GM12878 (cell line): ENCODE measurements around the gene SQSTM1. TPM values are rescaled to one million over a fixed set of nuclear protein-coding genes. Genes with fewer than 3 reads are reported as not detected.
A peak's percentile ranks its signal among the peaks of the same experiment; 100 is the strongest.

Source experiments
- BACH1 ChIP-seq: fragments of 450-650 bp; IDR thresholded peaks from 2 replicates; pipeline ENCODE4 v1.6.1; 2017; ENCODE audit warnings: mild to moderate bottlenecking, borderline replicate concordance
- CBX3 ChIP-seq: fragments of 200-600 bp; sonication (generic); IDR thresholded peaks from 2 replicates; pipeline ENCODE4 v1.6.1; 2016; ENCODE audit warnings: low read depth, borderline replicate concordance
- CHD4 ChIP-seq: fragments of 200-600 bp; sonication (generic); IDR thresholded peaks from 2 replicates; pipeline ENCODE4 v1.6.1; 2016; ENCODE audit warnings: mild to moderate bottlenecking
- EED ChIP-seq: sonication (generic); IDR thresholded peaks from 2 replicates; pipeline ENCODE4 v1.6.1; 2016; ENCODE audit warnings: antibody characterized with exemption, low read depth
- EP300 ChIP-seq, 2 experiments: fragments of 150-350 bp in 1 of 2; IDR thresholded peaks; 2 replicates each; pipeline ENCODE4 v1.6.1; 2011 to 2012; ENCODE audit warnings: low read depth in 2 of 2, low read length in 2 of 2, borderline replicate concordance in 1 of 2, improper control_type of control experiment in 1 of 2, inconsistent platforms in 1 of 2; ENCODE audit not compliant: control insufficient read depth in 1 of 2
- ETV6 ChIP-seq, 2 experiments: fragments of 450-650 bp in 1 of 2; IDR thresholded peaks in 1 of 2; conservative IDR thresholded peaks in 1 of 2; 2 replicates each; pipeline ENCODE4 v1.6.1; 2014; ENCODE audit warnings: antibody characterized with exemption in 1 of 2, borderline replicate concordance in 1 of 2, low read depth in 1 of 2, mild to moderate bottlenecking in 1 of 2, moderate library complexity in 1 of 2
- HDAC6 ChIP-seq: fragments of 200-600 bp; sonication (generic); IDR thresholded peaks from one replicate; pipeline ENCODE4 v1.8.0; 2017; ENCODE audit warnings: antibody characterized with exemption; ENCODE audit not compliant: unreplicated experiment
- IKZF2 ChIP-seq, 2 experiments: fragments of 450-650 bp; IDR thresholded peaks; 2 replicates each; pipeline ENCODE4 v1.6.1; 2017; ENCODE audit warnings: mild to moderate bottlenecking in 2 of 2, moderate library complexity in 2 of 2
- JUND ChIP-seq: IDR thresholded peaks from 2 replicates; pipeline ENCODE4 v1.6.1; 2012; ENCODE audit warnings: low read depth, mild to moderate bottlenecking, low read length, improper control_type of control experiment, moderate library complexity
- MTA2 ChIP-seq: fragments of 450-650 bp; IDR thresholded peaks from 2 replicates; pipeline ENCODE4 v1.6.1; 2016; ENCODE audit warnings: low read depth, mild to moderate bottlenecking, moderate library complexity
- NBN ChIP-seq: fragments of 450-650 bp; IDR thresholded peaks from 2 replicates; pipeline ENCODE4 v1.6.1; 2016
- PKNOX1 ChIP-seq: fragments of 450-650 bp; IDR thresholded peaks from 2 replicates; pipeline ENCODE4 v1.6.1; 2016; ENCODE audit warnings: mild to moderate bottlenecking
- RB1 ChIP-seq: fragments of 450-650 bp; formaldehyde crosslinking; IDR thresholded peaks from 2 replicates; pipeline ENCODE4 v1.6.1; 2017; ENCODE audit warnings: mild to moderate bottlenecking, borderline replicate concordance
- RBBP5 ChIP-seq: fragments of 200-600 bp; sonication (generic); conservative IDR thresholded peaks from 2 replicates; pipeline ENCODE4 v1.6.1; 2016
- REST ChIP-seq: IDR thresholded peaks from 2 replicates; pipeline ENCODE4 v1.6.1; 2012; ENCODE audit warnings: mild to moderate bottlenecking, low read depth, low read length
- SREBF1 ChIP-seq: IDR thresholded peaks from 2 replicates; pipeline ENCODE4 v1.6.1; 2012; ENCODE audit warnings: mild to moderate bottlenecking, low read length
- TCF12 ChIP-seq: IDR thresholded peaks from 2 replicates; pipeline ENCODE4 v1.6.1; 2011; ENCODE audit warnings: low read depth, mild to moderate bottlenecking, low read length
- ZBTB4 ChIP-seq: fragments of 450-650 bp; formaldehyde crosslinking; IDR thresholded peaks from 2 replicates; pipeline ENCODE4 v1.4.0; 2022; ENCODE audit warnings: mild to moderate bottlenecking, moderate library complexity
- ZNF207 ChIP-seq: fragments of 450-650 bp; IDR thresholded peaks from 2 replicates; pipeline ENCODE4 v1.6.1; 2014; ENCODE audit warnings: antibody characterized with exemption, mild to moderate bottlenecking, borderline replicate concordance
- ZNF622 ChIP-seq: fragments of 450-650 bp; IDR thresholded peaks from 2 replicates; pipeline ENCODE4 v1.6.1; 2017; ENCODE audit warnings: mild to moderate bottlenecking, inconsistent platforms
- ZSCAN29 ChIP-seq: fragments of 450-650 bp; IDR thresholded peaks from 2 replicates; pipeline ENCODE4 v1.6.1; 2017; ENCODE audit warnings: mild to moderate bottlenecking, moderate library complexity
- polyA plus RNA-seq, 11 experiments: library from polyadenylated mRNA; depleted of rRNA in 4 of 11; unstranded in 6 of 11; stranded (reverse) in 5 of 11; fragments of >200 nt; fragmentation: Nextera tagmentation in 4 of 11; fragmentation: Illumina TruSeq in 1 of 11; extraction: Ambion mirVana in 4 of 11; extraction: Trizol in 1 of 11; gene quantifications; 1 replicate in 1 of 11; 2 replicates in 10 of 11; pipeline versions ENCODE4 v1.2.1 to v1.2.3, GENCODE V29; 2011 to 2016; ENCODE audit warnings: inconsistent platforms in 2 of 11, missing spikeins in 2 of 11, low read depth in 1 of 11
- total RNA-seq, 4 experiments: library from RNA; depleted of rRNA in 3 of 4; stranded (reverse); fragments of >200 nt in 3 of 4; fragmentation: Illumina TruSeq in 1 of 4; extraction: Trizol in 1 of 4; gene quantifications; 2 replicates each; pipeline versions ENCODE4 v1.2.1 to v1.2.3, GENCODE V29; 2013 to 2021

Gene SQSTM1
- total and polyA plus RNA-seq, 10 of the 15 experiments (the other 5 are each of a cell fraction or from before 2014, with no cell fraction given): 6.3 to 138 (median 62.1) TPM

- no peak for TF ChIP-seq PKNOX1
- TF ChIP-seq MTA2: peak; percentile 36; the same call in 1 of the 2 replicates
- no peak for TF ChIP-seq ZNF622
- 0 out of 2 replicates have a peak, but pooled peaks have one; percentile 6 for TF ChIP-seq TCF12
- TF ChIP-seq REST: no peak
- TF ChIP-seq ETV6 (conservative IDR thresholded peaks at IDR 0.05 in 1 of 2, IDR thresholded peaks at IDR 0.05 in 1 of 2; ENCODE audit: borderline replicate concordance in 1 of 2, low read depth in 1 of 2): no peak
- TF ChIP-seq EED: 0 out of 2 replicates have a peak, but pooled peaks have one; percentile 22
- peak; percentile 71 for TF ChIP-seq ZBTB4 (CRISPR knock-in tag)
- TF ChIP-seq IKZF2 (IDR thresholded peaks at IDR 0.05): peak; percentile 59 to 72; a peak in 3 of 4 replicates
- no peak for TF ChIP-seq SREBF1
- TF ChIP-seq BACH1: peak; percentile 99
- no peak for TF ChIP-seq RBBP5
- no peak for TF ChIP-seq CHD4
- TF ChIP-seq HDAC6: no peak
- TF ChIP-seq RB1: no peak; the same call in 1 of the 2 replicates
- no peak for TF ChIP-seq ZNF207
- TF ChIP-seq CBX3: no peak
- TF ChIP-seq ZSCAN29: no peak
- TF ChIP-seq EP300 (IDR thresholded peaks at IDR 0.05; ENCODE audit: borderline replicate concordance in 1 of 2, control insufficient read depth in 1 of 2, low read depth in 2 of 2, low read length in 2 of 2): peak in 1 of 2 experiments; percentile 12; a peak in 1 of 4 replicates
- TF ChIP-seq JUND: no peak
- peak; percentile 6; the same call in 1 of the 2 replicates for TF ChIP-seq NBN
Observed at GRCh38 chr5:179819296-179820126, 1.2 kb upstream of the SQSTM1 start (continued).
